Endothelial cell (in vitro differentiated cells): ENCODE data around the gene KCTD18. TPM values are rescaled to one million over a fixed set of nuclear protein-coding genes. Genes with fewer than 3 reads are reported as not detected.

ENCODE experiments used
- DNase-seq: peaks from one replicate; pipeline ENCODE4 v3.0.0; 2021; ENCODE audit warnings: low spot score
- H3K27ac Mint-ChIP-seq: one replicate; pipeline ENCODE4 v1.8.0; 2021; ENCODE audit warnings: mixed read lengths, inconsistent platforms; ENCODE audit not compliant: unreplicated experiment
- H3K27me3 Mint-ChIP-seq: one replicate; pipeline ENCODE4 v1.8.0; 2021; ENCODE audit warnings: mild to moderate bottlenecking, moderate library complexity, mixed read lengths, inconsistent platforms; ENCODE audit not compliant: unreplicated experiment
- H3K36me3 Mint-ChIP-seq: one replicate; pipeline ENCODE4 v1.8.0; 2021; ENCODE audit warnings: mild to moderate bottlenecking, low read depth, mixed read lengths, inconsistent platforms; ENCODE audit not compliant: unreplicated experiment
- H3K4me1 Mint-ChIP-seq: one replicate; pipeline ENCODE4 v1.8.0; 2021; ENCODE audit warnings: mild to moderate bottlenecking, mixed read lengths, inconsistent platforms; ENCODE audit not compliant: unreplicated experiment
- H3K4me3 Mint-ChIP-seq: one replicate; pipeline ENCODE4 v1.8.0; 2021; ENCODE audit warnings: mild to moderate bottlenecking, mixed read lengths, inconsistent platforms; ENCODE audit not compliant: unreplicated experiment
- H3K9me3 Mint-ChIP-seq: one replicate; pipeline ENCODE4 v1.8.0; 2021; ENCODE audit warnings: mixed read lengths, inconsistent platforms; ENCODE audit not compliant: unreplicated experiment
- total RNA-seq: library from RNA; stranded (reverse); fragmentation: NEBNext Ultra II Directional; extraction: Animal tissue kit (Norgen Biotek cat#: 25700); gene quantifications from one replicate; pipeline ENCODE4 v1.2.1, GENCODE V29; 2021; ENCODE audit not compliant: unreplicated experiment
- TF ChIP-seq, protein P1 (sequence below): fragments of 200-600 bp; sonication (generic); IDR thresholded peaks from one replicate; pipeline ENCODE4 v1.5.0; 2021; ENCODE audit warnings: antibody characterized with exemption; ENCODE audit not compliant: unreplicated experiment

Gene KCTD18
- total RNA-seq, 1 donor from 2014 or later: 6.4 TPM

DNA sequence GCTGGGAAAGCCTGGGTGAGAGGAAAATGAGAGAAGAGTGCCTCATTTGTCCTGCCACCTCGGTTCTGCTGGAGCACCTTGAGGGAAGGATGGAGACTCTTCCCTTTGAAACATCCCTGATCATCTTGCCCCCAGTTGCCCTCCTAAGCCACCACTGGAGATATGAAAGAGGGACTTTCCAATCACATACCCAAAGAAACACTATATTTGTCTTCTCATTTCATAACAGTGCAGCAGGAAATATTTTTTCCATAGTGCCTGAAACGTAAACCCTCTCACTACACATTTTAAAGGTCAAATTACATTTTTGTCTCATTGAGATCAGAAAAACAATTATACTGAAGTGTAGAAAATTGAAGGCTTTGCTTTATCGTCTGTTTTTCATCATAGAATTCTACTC, 63.3 kb downstream of the KCTD18 start:
- DNase-seq: no peak
- no peak overlapping the region for H3K27ac Mint-ChIP-seq
- TF ChIP-seq, protein P1, sequence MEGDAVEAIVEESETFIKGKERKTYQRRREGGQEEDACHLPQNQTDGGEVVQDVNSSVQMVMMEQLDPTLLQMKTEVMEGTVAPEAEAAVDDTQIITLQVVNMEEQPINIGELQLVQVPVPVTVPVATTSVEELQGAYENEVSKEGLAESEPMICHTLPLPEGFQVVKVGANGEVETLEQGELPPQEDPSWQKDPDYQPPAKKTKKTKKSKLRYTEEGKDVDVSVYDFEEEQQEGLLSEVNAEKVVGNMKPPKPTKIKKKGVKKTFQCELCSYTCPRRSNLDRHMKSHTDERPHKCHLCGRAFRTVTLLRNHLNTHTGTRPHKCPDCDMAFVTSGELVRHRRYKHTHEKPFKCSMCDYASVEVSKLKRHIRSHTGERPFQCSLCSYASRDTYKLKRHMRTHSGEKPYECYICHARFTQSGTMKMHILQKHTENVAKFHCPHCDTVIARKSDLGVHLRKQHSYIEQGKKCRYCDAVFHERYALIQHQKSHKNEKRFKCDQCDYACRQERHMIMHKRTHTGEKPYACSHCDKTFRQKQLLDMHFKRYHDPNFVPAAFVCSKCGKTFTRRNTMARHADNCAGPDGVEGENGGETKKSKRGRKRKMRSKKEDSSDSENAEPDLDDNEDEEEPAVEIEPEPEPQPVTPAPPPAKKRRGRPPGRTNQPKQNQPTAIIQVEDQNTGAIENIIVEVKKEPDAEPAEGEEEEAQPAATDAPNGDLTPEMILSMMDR: no peak
- no peaks in the 10 kb centered on the region for H3K9me3 Mint-ChIP-seq
- H3K36me3 Mint-ChIP-seq: peaks cover 17% of the 10 kb centered on the region
- peaks cover 16% of the 10 kb centered on the region for H3K4me1 Mint-ChIP-seq
- no peak overlapping the region for H3K4me3 Mint-ChIP-seq
- peaks cover 7% of the 10 kb centered on the region for H3K27me3 Mint-ChIP-seq

DNA sequence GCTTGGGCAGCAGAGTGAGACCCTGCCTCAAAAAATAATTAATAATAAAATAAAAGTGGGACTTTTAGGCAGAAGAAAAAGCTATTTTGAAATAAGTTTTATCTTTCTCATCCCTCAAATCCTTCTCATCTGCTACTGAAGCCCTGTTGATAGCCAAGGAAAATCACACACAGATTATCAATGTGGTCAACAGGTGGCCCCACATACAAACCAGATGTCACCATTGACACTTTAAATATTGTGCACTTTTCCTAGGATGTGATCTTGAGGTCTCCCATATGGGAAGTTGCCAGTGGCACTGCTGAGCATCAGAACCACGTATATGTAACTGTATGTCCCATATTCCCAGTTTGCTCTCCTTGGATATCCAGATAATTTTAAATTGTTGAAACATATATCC, 64.6 kb downstream of the KCTD18 start:
- TF ChIP-seq, protein P1: no peak
- H3K27ac Mint-ChIP-seq: no peak overlapping the region
- H3K4me3 Mint-ChIP-seq: no peak overlapping the region
- H3K36me3 Mint-ChIP-seq: peaks cover 13% of the 10 kb centered on the region
- DNase-seq: no peak
- H3K9me3 Mint-ChIP-seq: no peaks in the 10 kb centered on the region
- peaks cover 16% of the 10 kb centered on the region for H3K4me1 Mint-ChIP-seq
- H3K27me3 Mint-ChIP-seq: peaks cover 7% of the 10 kb centered on the region

DNA sequence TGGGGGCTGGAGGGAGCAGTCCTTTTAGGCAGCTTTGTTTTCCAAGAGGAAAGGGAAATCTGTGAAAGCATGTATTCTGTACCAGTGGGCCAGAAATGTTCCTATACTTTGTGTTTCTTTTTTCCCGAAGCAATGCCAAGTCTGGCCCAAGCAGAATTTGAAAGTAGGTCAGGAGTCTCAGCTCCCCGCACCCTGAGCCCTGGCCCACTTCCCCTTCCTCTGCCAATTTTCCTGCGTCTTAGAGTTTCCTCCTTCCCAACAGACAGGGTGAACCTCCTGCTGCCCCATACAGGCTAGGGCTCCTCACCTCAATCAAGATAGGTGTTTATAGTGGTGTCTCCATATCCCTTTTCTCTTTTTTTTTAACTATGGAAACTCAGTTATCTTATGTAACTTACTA, 65.3 kb downstream of the KCTD18 start:
- H3K4me3 Mint-ChIP-seq: peak overlapping the region; percentile 28

DNA sequence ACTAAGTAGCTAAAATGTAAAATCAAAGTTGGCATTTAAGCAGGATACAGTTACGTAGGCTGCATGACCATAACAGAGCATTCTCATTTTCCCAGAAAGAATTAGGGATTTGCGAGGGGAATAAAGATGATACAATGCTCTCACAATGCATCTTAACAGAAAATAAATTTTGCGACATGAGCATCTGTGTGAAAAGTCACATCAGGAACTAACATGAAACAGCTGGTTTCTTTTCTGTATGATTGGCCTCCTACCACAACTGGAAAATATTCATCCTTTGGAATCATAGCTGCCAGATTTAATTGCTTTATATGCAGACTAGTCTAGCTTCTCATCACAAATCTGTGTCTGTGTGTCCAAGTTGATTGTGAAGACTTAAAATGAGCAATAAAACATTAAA, 66.0 kb downstream of the KCTD18 start:
- TF ChIP-seq, protein P1: no peak
- Mint-ChIP-seq H3K27ac (no peak overlapping the region), H3K36me3 (peaks cover 11% of the 10 kb centered on the region), H3K27me3 (peaks cover 7% of the 10 kb centered on the region), H3K4me1 (peaks cover 16% of the 10 kb centered on the region), H3K9me3 (no peaks in the 10 kb centered on the region), H3K4me3 (peak overlapping the region; percentile 28)
- no peak for DNase-seq

More for the DNA sequence above, 65.3 kb downstream of the KCTD18 start:
- Mint-ChIP-seq H3K9me3 (no peaks in the 10 kb centered on the region), H3K27me3 (peaks cover 7% of the 10 kb centered on the region), H3K4me1 (peaks cover 16% of the 10 kb centered on the region), H3K27ac (peak overlapping the region; percentile 28), H3K36me3 (peaks cover 11% of the 10 kb centered on the region)
- TF ChIP-seq, protein P1: no peak
- DNase-seq: no peak

DNA sequence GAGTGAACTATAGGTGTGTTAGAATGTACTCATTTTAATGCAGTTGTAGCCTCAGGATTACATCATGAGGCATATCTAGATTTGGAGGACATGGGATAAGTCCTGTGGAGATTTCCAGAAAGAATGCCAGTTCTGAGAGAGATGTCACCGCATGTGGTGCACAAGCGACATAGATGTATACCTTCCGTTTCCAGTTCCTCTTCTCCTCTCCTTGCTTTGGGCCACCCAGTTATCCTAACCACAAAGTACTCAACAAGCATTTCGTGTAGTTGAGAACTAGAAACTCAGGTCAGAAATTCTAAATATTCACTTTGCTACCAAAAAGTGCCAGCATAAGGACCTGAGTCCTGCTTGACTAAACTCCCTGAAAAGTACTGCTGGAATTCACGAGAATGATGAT, 66.5 kb downstream of the KCTD18 start:
- Mint-ChIP-seq H3K27me3 (peaks cover 7% of the 10 kb centered on the region), H3K36me3 (peaks cover 12% of the 10 kb centered on the region), H3K4me3 (no peak overlapping the region), H3K27ac (no peak overlapping the region), H3K9me3 (no peaks in the 10 kb centered on the region), H3K4me1 (peaks cover 16% of the 10 kb centered on the region)
- TF ChIP-seq, protein P1: no peak
- no peak for DNase-seq
